HL-60 (cell line): ENCODE results near the gene C5orf58.
A peak's percentile ranks its signal among the peaks of the same experiment; 100 is the strongest.

Experiments
- CTCF ChIP-seq: IDR thresholded peaks from one replicate; pipeline ENCODE4 v1.5.1; 2011; ENCODE audit warnings: low read length, control low read depth, inconsistent platforms; ENCODE audit not compliant: insufficient read depth
- REST ChIP-seq: IDR thresholded peaks from 2 replicates; pipeline ENCODE4 v1.6.1; 2012; ENCODE audit warnings: low read depth; ENCODE audit not compliant: insufficient replicate concordance
- SPI1 ChIP-seq: IDR thresholded peaks from 2 replicates; pipeline ENCODE4 v1.6.1; 2012; ENCODE audit warnings: low read depth, mild to moderate bottlenecking, borderline replicate concordance

- TF ChIP-seq CTCF: no peak
- peak; percentile 52; the same call in 1 of the 2 replicates for TF ChIP-seq SPI1
- no peak for TF ChIP-seq REST
These were observed 60.5 kb downstream of the C5orf58 start for GRCh38 chr5:170293273-170293672.
